ENCODE data around the gene CARD16.

CARD16 gene

GRCh38 chr11:105057432-105057831 is 12.3 kb upstream of the CARD16 start:
- no peak for DNase-seq
- TF ChIP-seq CTCF (IDR thresholded peaks at IDR 0.05; ENCODE audit: low read depth, low read length), result no peak
- H3K36me3 ChIP-seq, result no peaks in the 10 kb centered on the region
- H3K4me3 ChIP-seq (ENCODE audit: low read depth, low read length), result no peak overlapping the region
- H3K27me3 ChIP-seq (ENCODE audit: insufficient read depth, low read depth, severe bottlenecking), result no peaks in the 10 kb centered on the region
- H3K27ac ChIP-seq, result no peak overlapping the region
- H3K9me3 ChIP-seq (ENCODE audit: severe bottlenecking), result no peaks in the 10 kb centered on the region

- Histone ChIP-seq H3K27me3 (ENCODE audit: insufficient read depth, low read depth, severe bottlenecking) (no peaks in the 10 kb centered on the region), H3K27ac (no peak overlapping the region), H3K36me3 (no peaks in the 10 kb centered on the region), H3K9me3 (ENCODE audit: severe bottlenecking) (no peaks in the 10 kb centered on the region), H3K4me3 (ENCODE audit: low read depth, low read length) (no peak overlapping the region)
- no peak for TF ChIP-seq CTCF (IDR thresholded peaks at IDR 0.05; ENCODE audit: low read depth, low read length)
- no peak for DNase-seq
These were observed 11.3 kb upstream of the CARD16 start for GRCh38 chr11:105056446-105056845.

GRCh38 chr11:105054723-105055493 is 9.8 kb upstream of the CARD16 start:
- Histone ChIP-seq H3K4me3 (ENCODE audit: low read depth, low read length) (no peak overlapping the region), H3K27me3 (ENCODE audit: insufficient read depth, low read depth, severe bottlenecking) (no peaks in the 10 kb centered on the region), H3K36me3 (no peaks in the 10 kb centered on the region), H3K27ac (no peak overlapping the region), H3K9me3 (ENCODE audit: severe bottlenecking) (no peaks in the 10 kb centered on the region)
- no peak for DNase-seq
- no peak for TF ChIP-seq CTCF (IDR thresholded peaks at IDR 0.05; ENCODE audit: low read depth, low read length)

- no peak for DNase-seq
- TF ChIP-seq CTCF (IDR thresholded peaks at IDR 0.05; ENCODE audit: low read depth, low read length), result no peak
- Histone ChIP-seq H3K9me3 (ENCODE audit: severe bottlenecking) (no peaks in the 10 kb centered on the region), H3K4me3 (ENCODE audit: low read depth, low read length) (no peak overlapping the region), H3K36me3 (no peaks in the 10 kb centered on the region), H3K27me3 (ENCODE audit: insufficient read depth, low read depth, severe bottlenecking) (no peaks in the 10 kb centered on the region), H3K27ac (no peak overlapping the region)
These were observed 7.4 kb upstream of the CARD16 start for GRCh38 chr11:105052487-105052886.

GRCh38 chr11:105051559-105051958 is 6.4 kb upstream of the CARD16 start:
- Histone ChIP-seq H3K27ac (no peak overlapping the region), H3K4me3 (ENCODE audit: low read depth, low read length) (no peak overlapping the region), H3K27me3 (ENCODE audit: insufficient read depth, low read depth, severe bottlenecking) (no peaks in the 10 kb centered on the region), H3K9me3 (ENCODE audit: severe bottlenecking) (no peaks in the 10 kb centered on the region), H3K36me3 (no peaks in the 10 kb centered on the region)
- DNase-seq, result no peak
- TF ChIP-seq CTCF (IDR thresholded peaks at IDR 0.05; ENCODE audit: low read depth, low read length), result no peak

GRCh38 chr11:105049481-105049880 is 4.3 kb upstream of the CARD16 start:
- no peaks in the 10 kb centered on the region for H3K9me3 ChIP-seq (ENCODE audit: severe bottlenecking)

More at GRCh38 chr11:105049481-105049880, 4.3 kb upstream of the CARD16 start:
- TF ChIP-seq CTCF (IDR thresholded peaks at IDR 0.05; ENCODE audit: low read depth, low read length), result no peak
- H3K27ac ChIP-seq, result no peak overlapping the region
- DNase-seq, result no peak
- no peaks in the 10 kb centered on the region for H3K27me3 ChIP-seq (ENCODE audit: insufficient read depth, low read depth, severe bottlenecking)
- H3K36me3 ChIP-seq, result no peaks in the 10 kb centered on the region
- H3K4me3 ChIP-seq (ENCODE audit: low read depth, low read length), result no peak overlapping the region

Data from WERI-Rb-1 (cell line).